Psoas muscle (tissue), 8 donors: ENCODE data around the gene CDK14. TPM values are rescaled to one million over a fixed set of nuclear protein-coding genes. Genes with fewer than 3 reads are reported as not detected.

Experiments used
- ATAC-seq, 4 donors: fragments of 200-7000 bp; cut with Tn5 transposase; one replicate each; pipeline ENCODE4 v1.9.1; 2020; ENCODE audit warnings: moderate library complexity in 3 of 4, mild to moderate bottlenecking in 2 of 4
- DNase-seq, 2 donors: peaks; one replicate each; pipeline ENCODE4 v3.0.0-alpha.2; 2020
- H3K27ac ChIP-seq: fragments of 200-600 bp; one replicate; pipeline ENCODE4 v1.8.0; 2022
- H3K27me3 ChIP-seq, 3 donors: fragments of 200-600 bp in 1 of 3; one replicate each; pipeline versions ENCODE4 v1.6.1 to v1.8.0; 2013 to 2022; ENCODE audit warnings: low read length in 2 of 3, mild to moderate bottlenecking in 2 of 3, moderate library complexity in 1 of 3; ENCODE audit not compliant: insufficient read depth in 3 of 3
- H3K36me3 ChIP-seq, 2 donors: fragments of 200-600 bp in 1 of 2; one replicate each; pipeline versions ENCODE4 v1.6.1 to v1.8.0; 2013 to 2022; ENCODE audit warnings: low read depth in 1 of 2, mild to moderate bottlenecking in 1 of 2, moderate library complexity in 1 of 2; ENCODE audit not compliant: insufficient read depth in 1 of 2
- H3K4me1 ChIP-seq: fragments of 200-600 bp; one replicate; pipeline ENCODE4 v1.8.0; 2022
- H3K4me3 ChIP-seq: fragments of 200-600 bp; one replicate; pipeline ENCODE4 v1.8.0; 2022; ENCODE audit warnings: mild to moderate bottlenecking
- H3K9me3 ChIP-seq: fragments of 200-600 bp; one replicate; pipeline ENCODE4 v1.8.0; 2022
- CTCF ChIP-seq: fragments of 200-600 bp; IDR thresholded peaks from one replicate; pipeline ENCODE4 v1.8.0; 2022; ENCODE audit warnings: antibody characterized with exemption
- WGBS, 3 donors: extraction: QIAGEN DNeasy Blood & Tissue Kit; methylation state at CpG; one replicate each; pipeline versions ENCODE4 v1.1.6 to v1.1.7; 2013; 5-methylcytosine and 5-hydroxymethylcytosine counted together
- intact Hi-C, 2 donors: fragments of 100-400 bp; cut with DNase I; formaldehyde crosslinking; loops; one replicate each; pipeline versions ENCODE4 v1.11.0 to v1.14.2; 2022
- polyA plus RNA-seq, 3 donors: library from polyadenylated mRNA; stranded (reverse); fragments of 200-250 nt; gene quantifications; one replicate each; pipeline ENCODE4 v1.2.3, GENCODE V29; 2013
- total RNA-seq, 4 donors: library from RNA; stranded (reverse); fragmentation: NEBNext Ultra II Directional in 2 of 4; extraction: Animal tissue kit (Norgen Biotek cat#: 25700) in 2 of 4; gene quantifications; one replicate each; pipeline versions ENCODE4 v1.2.1 to v1.2.4, GENCODE V29; 2021 to 2023
- donor health status: healthy with polysubstance abuse.
- donor health status: DM: no; HTN: no; CAD: no; lungs with moderate emphysema.
- donor health status: Bipolar disorder and iron deficiency.
- donor health status: healthy.
- donor health status: DM: yes; HTN: yes; CAD: no.
- donor health status: DM: no; HTN: no; CAD: no.
- donor health status: DM: no; HTN: no; CAD: no.
- donor health status: DM: yes; HTN: yes; CAD: no.

Gene CDK14
- total and polyA plus RNA-seq, 7 donors, result 1.7 to 16.6 (median 10.6) TPM

- H3K27me3 ChIP-seq, result no peaks in the 10 kb centered on the region
- TF ChIP-seq CTCF, result no peak
- DNase-seq, result no peak
- intact Hi-C loops, result no loop called here
- no peak for ATAC-seq
- H3K27ac ChIP-seq, result no peak overlapping the region
- peaks cover 3% of the 10 kb centered on the region for H3K9me3 ChIP-seq
- 53 to 60% (median 58%) methylated on average over 1 of the region's 1 CpG for WGBS, 3 donors
- no peak overlapping the region for H3K4me3 ChIP-seq
- H3K4me1 ChIP-seq, result no peaks in the 10 kb centered on the region
- H3K36me3 ChIP-seq, result no peaks in the 10 kb centered on the region
Observed at GRCh38 chr7:91180746-91181145, 584.6 kb downstream of the CDK14 start.

- ATAC-seq (no peak), DNase-seq (no peak)
- Histone ChIP-seq H3K27me3 (no peaks in the 10 kb centered on the region), H3K4me1 (no peaks in the 10 kb centered on the region), H3K9me3 (peaks cover 3% of the 10 kb centered on the region), H3K4me3 (no peak overlapping the region), H3K27ac (no peak overlapping the region), H3K36me3 (no peaks in the 10 kb centered on the region)
- intact Hi-C loops, result no loop called here
- TF ChIP-seq CTCF, result no peak
Observed at GRCh38 chr7:91181949-91182348, 585.8 kb downstream of the CDK14 start.

- no peak for DNase-seq
- Histone ChIP-seq H3K4me3 (no peak overlapping the region), H3K27ac (no peak overlapping the region), H3K27me3 (no peaks in the 10 kb centered on the region), H3K36me3 (no peaks in the 10 kb centered on the region), H3K4me1 (no peaks in the 10 kb centered on the region), H3K9me3 (peaks cover 3% of the 10 kb centered on the region)
- no peak for TF ChIP-seq CTCF
- no peak for ATAC-seq
- intact Hi-C loops, result no loop called here
- 45 to 65% (median 52%) methylated on average over 5 of the region's 5 CpGs for WGBS, 3 donors
Observed at GRCh38 chr7:91182819-91183764, 587.0 kb downstream of the CDK14 start.

GRCh38 chr7:91185771-91186170 lies 589.6 kb downstream of the CDK14 start:
- intact Hi-C loops, result no loop called here
- TF ChIP-seq CTCF, result no peak
- peaks cover 3% of the 10 kb centered on the region for H3K9me3 ChIP-seq
- H3K36me3 ChIP-seq, result no peaks in the 10 kb centered on the region
- H3K27ac ChIP-seq, result no peak overlapping the region
- no peaks in the 10 kb centered on the region for H3K27me3 ChIP-seq
- DNase-seq, result no peak
- ATAC-seq, result no peak
- no peak overlapping the region for H3K4me3 ChIP-seq
- no peaks in the 10 kb centered on the region for H3K4me1 ChIP-seq
- 98 to 100% (median 98%) methylated on average over 2 of the region's 2 CpGs for WGBS, 3 donors

GRCh38 chr7:91187061-91187460 lies 590.9 kb downstream of the CDK14 start:
- no peak for ATAC-seq
- no peak for DNase-seq
- Histone ChIP-seq H3K4me1 (no peaks in the 10 kb centered on the region), H3K27me3 (no peaks in the 10 kb centered on the region), H3K36me3 (no peaks in the 10 kb centered on the region), H3K9me3 (no peaks in the 10 kb centered on the region), H3K27ac (no peak overlapping the region), H3K4me3 (no peak overlapping the region)
- no peak for TF ChIP-seq CTCF
- WGBS, 3 donors, result 25 to 59% (median 32%) methylated on average over 2 of the region's 2 CpGs
- intact Hi-C loops, result no loop called here
